D721Med (cell line): Measurements from ENCODE around the gene ZNF578.
"Not testable (repeated sequence)": the region's sequence is repeated elsewhere in the genome, so short reads cannot be mapped to it uniquely, and the experiment has no call there.

ENCODE experiments used
- DNase-seq: peaks from one replicate; pipeline ENCODE4 v3.0.0; 2011; ENCODE audit warnings: low spot score; ENCODE audit not compliant: insufficient read length
- FAIRE-seq: peaks from 2 replicates; lab custom pipeline; 2011; peaks lifted over from hg19 to GRCh38; lab: Jason Lieb, UNC
- TF ChIP-seq, protein P1 (sequence below): IDR thresholded peaks from 2 replicates; pipeline ENCODE4 v1.5.1; 2012; ENCODE audit warnings: mild to moderate bottlenecking, control low read depth; ENCODE audit not compliant: insufficient read depth; ENCODE audit errors: missing control alignments

The ZNF578 gene

DNA sequence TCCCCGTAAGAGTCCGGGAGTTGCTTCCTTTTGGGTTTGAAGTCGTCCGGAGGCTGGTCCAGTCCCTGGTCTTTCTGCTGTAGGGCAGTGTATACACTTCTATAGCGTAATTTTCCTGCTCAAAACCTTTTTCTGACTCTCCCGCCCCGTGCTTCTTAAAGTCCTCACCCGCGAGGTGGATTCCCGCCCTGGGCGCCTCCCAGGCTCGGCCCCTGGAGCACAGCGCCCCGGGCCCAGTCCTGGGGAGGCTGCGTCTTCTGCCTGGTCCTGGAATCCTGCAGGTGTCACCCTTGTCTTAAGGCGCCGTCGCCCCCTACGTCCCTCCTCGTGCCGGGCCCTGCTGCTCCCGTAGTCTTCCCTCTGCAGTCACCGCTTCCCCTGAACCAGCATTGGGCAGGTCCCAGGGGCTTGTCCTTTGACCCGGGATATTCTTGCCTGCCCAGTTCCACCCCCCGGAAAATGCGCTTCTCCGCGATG, 39.7 kb downstream of the ZNF578 start:
- DNase-seq (no peak), FAIRE-seq (no peak)
- TF ChIP-seq, protein P1, sequence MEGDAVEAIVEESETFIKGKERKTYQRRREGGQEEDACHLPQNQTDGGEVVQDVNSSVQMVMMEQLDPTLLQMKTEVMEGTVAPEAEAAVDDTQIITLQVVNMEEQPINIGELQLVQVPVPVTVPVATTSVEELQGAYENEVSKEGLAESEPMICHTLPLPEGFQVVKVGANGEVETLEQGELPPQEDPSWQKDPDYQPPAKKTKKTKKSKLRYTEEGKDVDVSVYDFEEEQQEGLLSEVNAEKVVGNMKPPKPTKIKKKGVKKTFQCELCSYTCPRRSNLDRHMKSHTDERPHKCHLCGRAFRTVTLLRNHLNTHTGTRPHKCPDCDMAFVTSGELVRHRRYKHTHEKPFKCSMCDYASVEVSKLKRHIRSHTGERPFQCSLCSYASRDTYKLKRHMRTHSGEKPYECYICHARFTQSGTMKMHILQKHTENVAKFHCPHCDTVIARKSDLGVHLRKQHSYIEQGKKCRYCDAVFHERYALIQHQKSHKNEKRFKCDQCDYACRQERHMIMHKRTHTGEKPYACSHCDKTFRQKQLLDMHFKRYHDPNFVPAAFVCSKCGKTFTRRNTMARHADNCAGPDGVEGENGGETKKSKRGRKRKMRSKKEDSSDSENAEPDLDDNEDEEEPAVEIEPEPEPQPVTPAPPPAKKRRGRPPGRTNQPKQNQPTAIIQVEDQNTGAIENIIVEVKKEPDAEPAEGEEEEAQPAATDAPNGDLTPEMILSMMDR = no peak

DNA sequence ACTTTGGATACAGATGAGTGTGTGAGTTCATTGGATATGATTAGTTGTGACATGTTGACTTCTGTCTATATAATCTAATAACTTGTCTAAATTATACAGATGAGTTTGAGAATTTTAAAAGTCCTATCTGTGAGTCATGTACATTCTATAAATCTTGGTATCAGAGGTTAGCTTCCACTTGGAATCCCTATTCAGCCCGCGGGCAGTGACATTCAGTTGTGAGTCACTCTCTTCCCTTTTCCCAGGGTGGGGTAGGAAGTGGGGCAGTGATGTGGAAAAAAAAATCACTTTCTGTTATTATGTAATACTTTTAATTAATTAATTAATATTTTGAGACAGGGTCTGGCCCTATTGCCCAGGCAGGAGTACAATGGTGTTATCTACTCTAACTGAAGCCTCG, 41.2 kb downstream of the ZNF578 start:
- FAIRE-seq (no peak), DNase-seq (no peak)
- TF ChIP-seq, protein P1 = no peak

DNA sequence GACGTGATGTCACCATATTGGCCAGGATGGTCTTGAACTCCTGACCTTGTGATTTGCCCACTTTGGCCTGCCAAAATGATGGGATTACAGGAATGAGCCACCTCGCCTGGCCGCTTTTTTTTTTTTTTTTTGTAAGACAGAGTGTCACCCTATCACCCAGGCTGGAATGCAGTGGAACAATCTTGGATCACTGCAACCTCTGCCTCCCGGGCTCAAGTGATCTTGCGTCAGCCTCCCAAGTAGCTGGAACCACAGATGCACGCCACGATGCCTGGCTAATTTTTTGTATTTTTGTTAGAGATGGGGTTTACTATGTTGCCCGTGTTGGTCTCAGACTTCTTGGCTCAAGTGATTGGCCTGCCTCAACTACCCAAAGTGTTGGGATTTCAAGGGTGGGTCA, 45.2 kb downstream of the ZNF578 start:
- FAIRE-seq (no peak), DNase-seq (no peak)
- TF ChIP-seq, protein P1 = no peak

DNA sequence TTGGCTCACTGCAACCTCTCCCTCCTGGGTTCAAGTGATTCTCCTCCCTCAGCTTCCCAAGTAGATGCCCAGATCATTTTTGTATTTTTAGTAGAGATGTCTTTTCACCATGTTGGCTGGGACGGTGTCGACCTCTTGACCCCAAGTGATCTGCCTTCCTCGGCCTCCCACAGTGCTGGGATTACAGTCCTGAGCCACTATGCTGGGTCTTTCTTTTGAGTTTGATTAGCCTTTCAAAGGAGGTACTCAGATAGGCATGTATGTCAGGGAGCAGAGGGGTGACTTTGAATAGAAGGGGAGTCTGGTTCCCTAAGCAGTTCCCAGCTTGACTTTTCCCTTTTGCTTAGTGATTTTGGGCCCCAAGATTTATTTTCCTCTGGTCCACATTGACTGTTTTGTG, 47.1 kb downstream of the ZNF578 start:
- not testable (repeated sequence) for DNase-seq, FAIRE-seq

DNA sequence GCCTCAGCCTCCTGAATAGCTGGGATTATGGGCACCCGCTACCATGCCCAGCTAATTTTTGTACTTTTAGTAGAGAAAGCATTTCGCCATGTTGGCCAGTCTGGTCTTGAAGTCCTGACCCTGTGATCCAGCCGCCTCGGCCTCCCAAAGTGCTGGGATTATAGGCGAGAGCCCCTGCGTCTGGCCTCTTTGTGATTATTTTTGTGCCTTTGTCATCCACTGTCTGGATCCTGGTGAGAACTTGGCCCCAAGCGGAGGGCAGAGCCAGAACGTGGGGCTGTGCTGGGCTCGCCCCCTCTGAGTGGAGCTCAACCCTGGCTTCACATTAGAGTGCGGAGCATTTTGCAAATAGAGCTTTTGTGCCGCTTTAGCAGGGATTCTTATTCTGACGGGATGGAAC, 47.6 kb downstream of the ZNF578 start:
- FAIRE-seq, DNase-seq: not testable (repeated sequence)

DNA sequence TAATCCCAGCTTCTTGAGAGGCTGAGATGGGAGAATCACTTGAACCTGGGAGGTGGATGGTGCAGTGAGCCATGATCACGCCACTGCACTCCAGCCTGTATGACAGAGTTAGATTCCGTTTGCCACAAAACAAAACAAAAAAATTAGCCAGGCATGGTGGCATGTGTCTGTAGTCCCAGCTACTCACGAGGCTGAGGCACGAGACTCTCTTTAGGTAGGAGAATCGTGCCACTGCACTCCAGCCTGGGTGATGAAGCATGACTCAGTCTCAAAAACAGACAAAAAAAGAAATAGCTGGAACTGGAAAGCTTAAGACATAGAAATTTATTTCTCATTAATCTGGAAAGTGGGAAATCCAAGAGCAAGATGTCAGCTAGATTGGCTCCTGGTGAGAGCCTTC, 53.9 kb downstream of the ZNF578 start:
- FAIRE-seq (no peak), DNase-seq (no peak)
- TF ChIP-seq, protein P1 = no peak

DNA sequence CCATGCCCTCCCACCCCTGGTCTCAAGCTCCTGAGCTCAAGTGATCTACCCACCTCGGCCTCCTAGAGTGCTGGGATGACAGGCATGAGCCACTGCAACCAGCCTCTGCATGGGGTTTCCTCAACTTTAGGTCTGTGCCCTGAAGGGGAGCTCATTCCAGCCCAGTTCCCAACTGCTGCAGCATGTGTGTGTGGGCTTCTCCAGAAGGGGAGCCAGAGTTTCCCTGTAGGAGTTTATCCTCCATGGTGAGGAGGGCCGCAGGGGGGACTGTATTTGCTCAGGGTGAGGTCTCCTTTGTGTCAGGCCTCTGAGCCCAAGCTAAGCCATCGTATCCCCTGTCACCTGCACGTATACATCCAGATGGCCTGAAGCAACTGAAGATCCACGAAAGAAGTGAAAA, 62.8 kb downstream of the ZNF578 start:
- no peak for FAIRE-seq
- DNase-seq = no peak
- TF ChIP-seq, protein P1 = no peak

DNA sequence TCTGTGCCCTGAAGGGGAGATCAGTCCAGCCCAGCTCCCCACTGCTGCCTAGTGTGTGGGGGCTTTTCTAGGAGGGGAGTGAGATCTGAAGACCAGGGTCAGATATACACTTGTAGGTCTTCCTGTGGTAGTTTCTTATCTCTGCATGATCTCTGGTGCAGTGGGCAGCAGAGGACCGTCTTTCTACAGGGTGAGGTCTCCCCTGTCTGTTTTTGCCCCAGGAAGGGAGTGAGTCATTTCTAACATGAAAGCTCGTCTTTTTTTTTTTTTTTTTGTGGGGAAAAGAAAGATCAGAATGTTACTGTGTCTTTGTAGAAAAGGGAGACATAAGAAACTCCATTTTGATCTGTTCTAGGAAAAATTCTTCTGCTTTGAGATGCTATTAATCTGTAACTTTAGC, 65.3 kb downstream of the ZNF578 start:
- FAIRE-seq (no peak), DNase-seq (no peak)
- TF ChIP-seq, protein P1 = no peak

DNA sequence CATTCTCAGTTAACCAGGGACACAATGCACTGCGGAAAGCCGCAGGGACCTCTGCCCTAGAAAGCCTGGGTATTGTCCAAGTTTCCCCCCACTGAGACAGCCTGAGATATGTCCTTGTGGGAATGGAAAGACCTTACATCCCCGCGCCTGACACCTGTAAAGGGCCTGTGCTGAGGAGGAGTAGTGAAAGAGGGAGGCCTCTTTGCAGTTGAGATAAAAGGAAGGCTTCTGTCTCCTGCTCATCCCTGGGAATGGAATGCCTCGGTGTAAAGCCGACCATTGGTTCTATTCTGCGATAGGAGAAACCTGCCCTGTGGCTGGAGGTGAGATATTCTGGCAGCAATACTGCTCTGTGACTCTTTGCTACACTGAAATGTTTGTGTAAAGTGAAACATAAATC, 65.8 kb downstream of the ZNF578 start:
- not testable (repeated sequence) for DNase-seq, FAIRE-seq
